Measurements from ENCODE around the gene LY6G6C. TPM values are rescaled to one million over a fixed set of nuclear protein-coding genes. Genes with fewer than 3 reads are reported as not detected.
A peak's percentile ranks its signal among the peaks of the same experiment; 100 is the strongest.

Gene LY6G6C
- polyA plus RNA-seq, 2 donors = 17.2 to 21.9 TPM

GRCh38 chr6:31736021-31736767 is 14.6 kb upstream of the LY6G6C start, which contains the start of gene CLIC1:
TSS of gene CLIC1 (minus strand) at chr6:31736530. CDS start at chr6:31736300, 230 bp downstream.
- 0 to 1% methylated on average over 24 of the region's 24 CpGs for WGBS, 2 donors
- Histone ChIP-seq H3K27ac (ENCODE audit: low read depth in 2 of 2, low read length in 1 of 2) (peak within 1 kb of the TSS; percentile 96 to 98), H3K27me3 (ENCODE audit: control insufficient read depth in 1 of 2, insufficient read depth in 2 of 2, low read length in 2 of 2) (no peaks in the 10 kb centered on the region), H3K36me3 (ENCODE audit: control insufficient read depth in 2 of 2, insufficient read depth in 2 of 2, low read length in 1 of 2) (peaks cover 14 to 16% of the 10 kb centered on the region in 2 donors), H3K4me3 (ENCODE audit: low read depth in 1 of 2, low read length in 2 of 2) (peak within 1 kb of the TSS; percentile 60 to 88), H3K9me3 (ENCODE audit: control insufficient read depth in 2 of 2, insufficient read depth in 1 of 2, low read depth in 1 of 2, low read length in 1 of 2) (no peaks in the 10 kb centered on the region), H3K4me1 (ENCODE audit: control insufficient read depth in 2 of 2, insufficient read depth in 2 of 2, low read length in 1 of 2) (peaks cover 3 to 17% of the 10 kb centered on the region in 2 donors)

DNA sequence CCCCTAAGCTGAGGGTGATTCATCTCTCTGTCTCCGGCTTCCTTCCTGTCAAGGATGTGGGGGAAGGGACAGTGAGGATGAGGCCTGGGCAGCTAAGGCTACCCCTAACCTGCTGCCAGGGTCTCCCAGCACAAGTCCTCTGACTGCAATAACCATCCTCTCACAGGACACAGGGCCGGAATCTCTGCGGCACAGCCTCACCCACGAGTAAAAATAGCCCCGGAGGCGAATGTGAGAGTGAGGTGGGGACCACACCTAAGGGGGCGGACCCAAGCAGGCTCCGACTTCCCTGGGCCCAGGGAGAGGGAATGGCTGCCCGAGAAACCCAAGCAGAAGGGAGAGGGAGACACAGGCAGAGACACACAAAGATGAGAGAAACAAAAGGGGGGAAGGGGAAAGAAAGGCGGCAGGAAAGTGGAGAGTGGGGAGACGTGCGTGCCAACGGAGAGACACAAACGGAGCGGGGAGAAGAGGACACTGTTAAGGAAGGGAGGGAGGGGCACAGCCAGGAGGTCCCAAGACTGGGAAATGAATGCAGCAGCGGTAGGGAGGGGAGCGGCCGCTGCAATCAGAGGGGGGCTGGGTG is 13.4 kb upstream of the LY6G6C start:
- peaks cover 3 to 17% of the 10 kb centered on the region in 2 donors for H3K4me1 ChIP-seq (ENCODE audit: control insufficient read depth in 2 of 2, insufficient read depth in 2 of 2, low read length in 1 of 2)

GRCh38 chr6:31734247-31734820 is 12.8 kb upstream of the LY6G6C start:
- Histone ChIP-seq H3K4me1 (ENCODE audit: control insufficient read depth in 2 of 2, insufficient read depth in 2 of 2, low read length in 1 of 2) (peaks cover 3 to 17% of the 10 kb centered on the region in 2 donors), H3K27ac (ENCODE audit: low read depth in 2 of 2, low read length in 1 of 2) (peak overlapping the region; percentile 96 to 97), H3K27me3 (ENCODE audit: control insufficient read depth in 1 of 2, insufficient read depth in 2 of 2, low read length in 2 of 2) (no peaks in the 10 kb centered on the region), H3K9me3 (ENCODE audit: control insufficient read depth in 2 of 2, insufficient read depth in 1 of 2, low read depth in 1 of 2, low read length in 1 of 2) (no peaks in the 10 kb centered on the region), H3K4me3 (ENCODE audit: low read depth in 1 of 2, low read length in 2 of 2) (peak overlapping the region; percentile 60 to 88), H3K36me3 (ENCODE audit: control insufficient read depth in 2 of 2, insufficient read depth in 2 of 2, low read length in 1 of 2) (peaks cover 14 to 20% of the 10 kb centered on the region in 2 donors)
- 8 to 12% methylated on average over 2 of the region's 2 CpGs for WGBS, 2 donors

More for the DNA sequence above, 13.4 kb upstream of the LY6G6C start:
- 0 to 4% methylated on average over 17 to 18 of the region's 18 CpGs for WGBS, 2 donors
- Histone ChIP-seq H3K9me3 (ENCODE audit: control insufficient read depth in 2 of 2, insufficient read depth in 1 of 2, low read depth in 1 of 2, low read length in 1 of 2) (no peaks in the 10 kb centered on the region), H3K36me3 (ENCODE audit: control insufficient read depth in 2 of 2, insufficient read depth in 2 of 2, low read length in 1 of 2) (peaks cover 14 to 20% of the 10 kb centered on the region in 2 donors), H3K27me3 (ENCODE audit: control insufficient read depth in 1 of 2, insufficient read depth in 2 of 2, low read length in 2 of 2) (no peaks in the 10 kb centered on the region), H3K4me3 (ENCODE audit: low read depth in 1 of 2, low read length in 2 of 2) (peak overlapping the region; percentile 60 to 88), H3K27ac (ENCODE audit: low read depth in 2 of 2, low read length in 1 of 2) (peak overlapping the region; percentile 96 to 97)

GRCh38 chr6:31733734-31734133 is 12.2 kb upstream of the LY6G6C start:
- 74 to 80% methylated on average over 4 of the region's 4 CpGs for WGBS, 2 donors
- Histone ChIP-seq H3K4me1 (ENCODE audit: control insufficient read depth in 2 of 2, insufficient read depth in 2 of 2, low read length in 1 of 2) (peaks cover 3 to 18% of the 10 kb centered on the region in 2 donors), H3K36me3 (ENCODE audit: control insufficient read depth in 2 of 2, insufficient read depth in 2 of 2, low read length in 1 of 2) (peaks cover 14 to 20% of the 10 kb centered on the region in 2 donors)

GRCh38 chr6:31732029-31732428 is 10.5 kb upstream of the LY6G6C start:
- Histone ChIP-seq H3K9me3 (ENCODE audit: control insufficient read depth in 2 of 2, insufficient read depth in 1 of 2, low read depth in 1 of 2, low read length in 1 of 2) (no peaks in the 10 kb centered on the region), H3K4me3 (ENCODE audit: low read depth in 1 of 2, low read length in 2 of 2) (no peak overlapping the region), H3K27me3 (ENCODE audit: control insufficient read depth in 1 of 2, insufficient read depth in 2 of 2, low read length in 2 of 2) (no peaks in the 10 kb centered on the region), H3K4me1 (ENCODE audit: control insufficient read depth in 2 of 2, insufficient read depth in 2 of 2, low read length in 1 of 2) (peaks cover 3 to 19% of the 10 kb centered on the region in 2 donors), H3K27ac (ENCODE audit: low read depth in 2 of 2, low read length in 1 of 2) (peak overlapping the region in 1 of 2 donors; percentile 30), H3K36me3 (ENCODE audit: control insufficient read depth in 2 of 2, insufficient read depth in 2 of 2, low read length in 1 of 2) (peaks cover 14 to 26% of the 10 kb centered on the region in 2 donors)
- 66% methylated on average over 3 of the region's 3 CpGs for WGBS, 2 donors

More at GRCh38 chr6:31733734-31734133, 12.2 kb upstream of the LY6G6C start:
- H3K27me3 ChIP-seq (ENCODE audit: control insufficient read depth in 1 of 2, insufficient read depth in 2 of 2, low read length in 2 of 2) = no peaks in the 10 kb centered on the region
- H3K4me3 ChIP-seq (ENCODE audit: low read depth in 1 of 2, low read length in 2 of 2) = no peak overlapping the region
- H3K27ac ChIP-seq (ENCODE audit: low read depth in 2 of 2, low read length in 1 of 2) = peak overlapping the region in 1 of 2 donors; percentile 97
- no peaks in the 10 kb centered on the region for H3K9me3 ChIP-seq (ENCODE audit: control insufficient read depth in 2 of 2, insufficient read depth in 1 of 2, low read depth in 1 of 2, low read length in 1 of 2)

- 73 to 75% methylated on average over 11 of the region's 11 CpGs for WGBS, 2 donors
- no peak overlapping the region for H3K4me3 ChIP-seq (ENCODE audit: low read depth in 1 of 2, low read length in 2 of 2)
- peaks cover 14 to 27% of the 10 kb centered on the region in 2 donors for H3K36me3 ChIP-seq (ENCODE audit: control insufficient read depth in 2 of 2, insufficient read depth in 2 of 2, low read length in 1 of 2)
- H3K27ac ChIP-seq (ENCODE audit: low read depth in 2 of 2, low read length in 1 of 2) = peak overlapping the region; percentile 96 to 99
- H3K4me1 ChIP-seq (ENCODE audit: control insufficient read depth in 2 of 2, insufficient read depth in 2 of 2, low read length in 1 of 2) = peaks cover 0 to 14% of the 10 kb centered on the region in 2 donors
- no peaks in the 10 kb centered on the region for H3K27me3 ChIP-seq (ENCODE audit: control insufficient read depth in 1 of 2, insufficient read depth in 2 of 2, low read length in 2 of 2)
- H3K9me3 ChIP-seq (ENCODE audit: control insufficient read depth in 2 of 2, insufficient read depth in 1 of 2, low read depth in 1 of 2, low read length in 1 of 2) = no peaks in the 10 kb centered on the region
Measured at GRCh38 chr6:31730631-31731086, 9.1 kb upstream of the LY6G6C start.

DNA sequence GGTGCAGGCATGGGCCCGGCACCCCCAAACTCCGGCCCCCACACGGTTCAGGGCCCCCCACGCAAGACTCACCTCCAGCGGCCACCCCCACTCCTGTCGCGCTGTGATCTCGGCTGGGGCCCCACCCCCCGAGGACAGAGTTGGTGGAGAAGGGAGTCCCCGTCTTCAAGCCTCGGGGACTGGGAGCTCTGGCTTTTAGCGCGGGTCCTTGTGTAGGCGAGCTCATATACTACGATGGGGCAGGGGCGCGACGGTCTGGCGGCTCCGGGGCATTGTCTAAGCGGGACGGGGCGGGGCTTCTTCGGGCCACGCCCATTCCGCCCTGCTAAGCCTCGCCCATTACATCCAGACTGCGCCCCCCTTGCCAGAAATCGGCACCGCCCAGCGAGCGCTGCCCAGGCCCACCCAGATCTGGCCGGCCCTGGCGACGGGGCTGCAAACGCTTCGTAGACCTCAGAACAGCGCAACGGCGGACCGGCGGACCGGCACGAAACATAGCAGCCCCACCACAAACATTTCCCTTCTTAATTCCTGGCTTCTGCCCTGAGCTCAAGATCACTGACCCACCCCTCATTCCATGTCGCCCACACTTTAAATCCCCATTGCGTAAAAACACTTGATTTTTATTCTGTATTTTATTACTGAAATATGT is 8.6 kb upstream of the LY6G6C start:
- Histone ChIP-seq H3K4me3 (ENCODE audit: low read depth in 1 of 2, low read length in 2 of 2) (peak overlapping the region; percentile 74 to 80), H3K36me3 (ENCODE audit: control insufficient read depth in 2 of 2, insufficient read depth in 2 of 2, low read length in 1 of 2) (peaks cover 14 to 27% of the 10 kb centered on the region in 2 donors), H3K27me3 (ENCODE audit: control insufficient read depth in 1 of 2, insufficient read depth in 2 of 2, low read length in 2 of 2) (no peaks in the 10 kb centered on the region), H3K27ac (ENCODE audit: low read depth in 2 of 2, low read length in 1 of 2) (peak overlapping the region; percentile 96 to 99), H3K4me1 (ENCODE audit: control insufficient read depth in 2 of 2, insufficient read depth in 2 of 2, low read length in 1 of 2) (peaks cover 0 to 14% of the 10 kb centered on the region in 2 donors), H3K9me3 (ENCODE audit: control insufficient read depth in 2 of 2, insufficient read depth in 1 of 2, low read depth in 1 of 2, low read length in 1 of 2) (no peaks in the 10 kb centered on the region)
- 3% methylated on average over 45 to 46 of the region's 46 CpGs for WGBS, 2 donors

GRCh38 chr6:31729515-31729978 is 8.0 kb upstream of the LY6G6C start:
- Histone ChIP-seq H3K9me3 (ENCODE audit: control insufficient read depth in 2 of 2, insufficient read depth in 1 of 2, low read depth in 1 of 2, low read length in 1 of 2) (no peaks in the 10 kb centered on the region), H3K36me3 (ENCODE audit: control insufficient read depth in 2 of 2, insufficient read depth in 2 of 2, low read length in 1 of 2) (peaks cover 14 to 25% of the 10 kb centered on the region in 2 donors), H3K27ac (ENCODE audit: low read depth in 2 of 2, low read length in 1 of 2) (peak overlapping the region; percentile 96 to 99), H3K4me3 (ENCODE audit: low read depth in 1 of 2, low read length in 2 of 2) (peak overlapping the region; percentile 74 to 80), H3K4me1 (ENCODE audit: control insufficient read depth in 2 of 2, insufficient read depth in 2 of 2, low read length in 1 of 2) (peaks cover 0 to 14% of the 10 kb centered on the region in 2 donors), H3K27me3 (ENCODE audit: control insufficient read depth in 1 of 2, insufficient read depth in 2 of 2, low read length in 2 of 2) (no peaks in the 10 kb centered on the region)
- WGBS, 2 donors = 0 to 1% methylated on average over 28 to 29 of the region's 29 CpGs
